HG03439 (cell line): Measurements from ENCODE around the gene EPAS1.
"Not testable (repeated sequence)": the region's sequence is repeated elsewhere in the genome, so short reads cannot be mapped to it uniquely, and the experiment has no call there.

ENCODE experiments used
- ATAC-seq: cut with Tn5 transposase; IDR thresholded peaks from one replicate; pipeline ENCODE4 v1.9.1; 2021; ENCODE audit warnings: mild to moderate bottlenecking, moderate library complexity; ENCODE audit not compliant: unreplicated experiment

EPAS1 gene

DNA sequence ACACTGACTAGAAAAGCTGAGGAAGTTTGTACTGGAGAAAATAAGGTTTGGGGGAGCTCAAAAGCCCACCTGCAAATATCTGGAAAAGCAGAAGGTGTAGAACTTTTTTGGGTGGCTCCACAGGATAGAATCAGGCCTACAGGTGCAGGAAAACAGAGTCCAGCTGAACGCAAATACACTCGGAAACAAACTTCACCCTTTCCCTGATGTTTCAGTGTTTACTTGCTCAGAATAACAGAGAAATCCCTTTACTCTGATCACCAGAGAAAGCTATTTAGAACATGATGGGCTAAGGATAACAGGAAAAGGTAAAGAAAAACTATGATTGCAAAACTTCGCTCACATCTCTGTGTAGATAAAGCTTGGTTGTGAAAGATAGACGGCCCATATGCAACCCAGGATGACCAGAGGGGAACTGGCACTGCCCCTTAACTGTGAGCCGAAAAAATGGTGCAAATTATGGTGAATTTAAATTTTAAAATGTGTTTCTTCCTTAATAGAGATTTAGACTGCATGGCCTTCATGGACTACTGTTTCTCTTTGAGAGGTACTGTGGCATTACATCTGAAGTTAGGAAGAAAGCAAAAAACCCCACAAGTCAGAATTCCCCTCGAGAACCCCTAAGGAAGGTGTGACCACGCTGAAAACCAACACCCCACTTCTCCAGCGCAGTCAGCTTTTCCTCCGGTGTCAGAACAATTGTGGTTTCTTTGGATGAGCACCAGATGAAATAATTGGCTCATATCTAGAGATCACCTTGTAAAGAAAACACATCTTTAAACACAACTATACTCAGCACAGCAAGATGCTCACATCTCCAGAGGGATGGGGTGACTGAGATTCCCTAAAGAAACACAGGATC lies 97.7 kb downstream of the EPAS1 start:
- ATAC-seq = no peak

DNA sequence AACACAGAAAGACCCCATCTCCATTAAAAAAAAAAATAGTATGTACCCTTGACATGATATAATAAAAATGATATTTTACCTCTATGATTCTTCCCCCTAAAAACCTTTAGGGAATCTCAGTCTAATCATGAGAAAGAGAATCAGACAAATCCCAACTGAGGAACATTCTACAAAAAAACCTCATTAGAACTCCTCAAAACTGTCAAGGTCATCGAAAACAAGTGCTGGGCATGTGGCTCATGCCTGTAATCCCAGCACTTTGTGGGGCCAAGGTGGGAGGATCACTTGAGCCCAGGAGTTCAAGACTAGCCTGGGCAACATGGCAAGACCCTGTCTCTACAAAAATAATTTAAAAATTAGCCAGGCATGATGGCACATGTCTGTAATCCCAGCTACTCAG lies 98.5 kb downstream of the EPAS1 start:
- ATAC-seq = not testable (repeated sequence)

DNA sequence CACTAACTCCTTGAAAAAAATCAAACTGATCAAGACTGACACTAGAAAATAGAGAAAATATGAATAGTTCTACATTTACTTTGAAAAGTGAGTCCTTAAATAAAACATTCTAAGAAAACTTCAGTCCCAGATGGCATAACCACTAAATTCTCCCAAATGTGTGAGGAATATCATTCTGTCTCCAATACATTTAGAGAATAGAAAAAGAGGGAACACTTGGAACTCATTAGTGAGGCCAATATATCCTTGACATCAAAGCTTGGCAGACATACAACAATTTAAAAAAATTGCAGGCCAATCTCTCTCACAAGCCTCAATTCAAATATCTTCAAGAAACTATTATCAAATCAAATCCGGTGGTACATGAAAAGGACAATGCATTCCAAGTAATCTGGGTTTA lies 102.8 kb downstream of the EPAS1 start:
- ATAC-seq = no peak

DNA sequence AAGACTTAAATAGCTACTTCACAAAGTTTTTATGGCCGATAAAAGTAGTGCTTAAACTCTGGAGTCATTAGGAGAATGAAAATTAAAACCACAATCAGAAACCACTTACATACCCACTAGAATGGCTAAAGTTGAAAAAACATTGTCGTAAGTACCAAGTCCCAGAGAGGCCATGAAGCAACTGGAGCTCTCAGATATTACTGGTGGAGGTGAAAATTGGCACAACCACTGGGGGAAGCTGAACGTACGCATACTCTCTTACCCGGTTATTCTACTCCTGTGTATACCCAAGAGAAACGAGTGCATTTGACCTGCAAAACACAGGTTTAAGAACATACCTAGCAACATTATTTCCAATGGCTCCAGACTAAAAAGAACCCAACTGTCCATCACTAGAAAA lies 105.7 kb downstream of the EPAS1 start:
- ATAC-seq = no peak

DNA sequence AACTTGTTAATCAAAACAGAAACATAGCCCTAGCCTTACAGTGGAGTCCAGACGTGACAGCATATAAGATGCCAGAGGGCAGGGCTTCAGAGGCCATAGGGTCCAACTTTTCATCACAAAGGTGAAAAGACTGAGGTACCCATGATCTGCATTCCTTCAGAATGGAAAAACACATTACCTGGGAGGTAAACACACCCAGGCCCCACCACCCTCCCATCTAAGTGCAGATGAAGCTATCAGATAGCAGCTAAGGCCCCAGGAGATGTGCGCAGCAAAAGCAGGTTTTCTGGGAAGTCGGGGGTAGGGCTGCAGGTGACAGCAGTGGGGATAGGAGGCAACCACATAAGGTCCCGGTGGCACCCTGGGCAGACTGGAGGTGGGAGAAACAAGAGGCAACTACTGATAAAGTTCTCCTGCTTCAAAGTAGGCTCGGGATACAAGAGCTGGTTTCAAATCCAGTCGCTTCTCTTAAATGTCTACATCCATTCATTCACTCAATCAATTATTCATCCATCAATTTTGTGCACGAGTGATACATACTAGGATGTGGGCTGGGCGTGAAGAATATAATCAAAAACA lies 107.1 kb downstream of the EPAS1 start:
- ATAC-seq = no peak

DNA sequence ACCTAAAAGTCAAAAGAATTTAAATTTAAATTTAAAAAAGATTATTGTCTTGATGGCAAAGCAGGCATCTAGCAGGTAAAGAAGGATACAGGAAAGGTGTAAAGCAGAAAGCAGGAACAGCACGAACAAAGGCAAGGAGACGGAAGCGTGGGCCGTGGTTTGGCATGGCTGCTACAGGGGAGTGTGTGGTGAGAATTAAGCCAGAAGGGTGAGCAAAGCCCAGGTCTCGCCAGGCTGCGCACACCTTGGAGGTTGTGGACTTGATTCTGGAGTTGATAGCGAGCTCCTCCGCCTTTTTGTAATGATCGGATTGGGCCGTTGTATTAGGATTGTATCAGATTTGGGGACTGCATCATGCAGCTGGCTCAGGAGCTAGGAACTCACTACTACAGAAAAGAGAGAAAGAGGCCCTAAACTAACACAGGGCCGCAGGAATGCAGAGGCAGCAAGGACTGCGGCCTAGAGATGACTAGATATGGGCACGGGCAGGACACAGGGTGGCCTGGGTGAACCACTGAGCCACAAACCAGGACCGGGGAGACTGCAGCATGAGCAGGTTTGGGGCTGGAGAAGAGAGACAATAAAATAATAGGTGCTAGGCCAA lies 110.7 kb downstream of the EPAS1 start:
- no peak for ATAC-seq

DNA sequence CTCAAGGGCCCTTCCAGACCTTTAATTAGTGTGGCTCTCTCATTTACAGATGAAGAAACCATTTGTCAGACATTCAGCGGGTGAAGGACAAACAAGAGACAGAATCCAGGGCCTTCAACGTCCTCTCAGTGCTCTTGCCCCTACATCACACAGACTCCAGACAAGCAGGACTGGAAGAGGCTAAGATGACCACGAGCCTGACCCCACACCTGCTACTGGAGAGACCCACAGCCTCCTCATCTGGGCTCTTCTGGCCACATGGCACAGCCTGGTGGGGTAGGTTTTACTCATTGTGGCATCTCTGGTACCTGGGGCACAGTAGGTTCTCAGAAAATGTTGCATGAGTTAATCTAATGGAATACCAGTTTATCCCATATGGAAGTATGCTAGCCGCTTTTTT lies 112.5 kb downstream of the EPAS1 start:
- no peak for ATAC-seq

DNA sequence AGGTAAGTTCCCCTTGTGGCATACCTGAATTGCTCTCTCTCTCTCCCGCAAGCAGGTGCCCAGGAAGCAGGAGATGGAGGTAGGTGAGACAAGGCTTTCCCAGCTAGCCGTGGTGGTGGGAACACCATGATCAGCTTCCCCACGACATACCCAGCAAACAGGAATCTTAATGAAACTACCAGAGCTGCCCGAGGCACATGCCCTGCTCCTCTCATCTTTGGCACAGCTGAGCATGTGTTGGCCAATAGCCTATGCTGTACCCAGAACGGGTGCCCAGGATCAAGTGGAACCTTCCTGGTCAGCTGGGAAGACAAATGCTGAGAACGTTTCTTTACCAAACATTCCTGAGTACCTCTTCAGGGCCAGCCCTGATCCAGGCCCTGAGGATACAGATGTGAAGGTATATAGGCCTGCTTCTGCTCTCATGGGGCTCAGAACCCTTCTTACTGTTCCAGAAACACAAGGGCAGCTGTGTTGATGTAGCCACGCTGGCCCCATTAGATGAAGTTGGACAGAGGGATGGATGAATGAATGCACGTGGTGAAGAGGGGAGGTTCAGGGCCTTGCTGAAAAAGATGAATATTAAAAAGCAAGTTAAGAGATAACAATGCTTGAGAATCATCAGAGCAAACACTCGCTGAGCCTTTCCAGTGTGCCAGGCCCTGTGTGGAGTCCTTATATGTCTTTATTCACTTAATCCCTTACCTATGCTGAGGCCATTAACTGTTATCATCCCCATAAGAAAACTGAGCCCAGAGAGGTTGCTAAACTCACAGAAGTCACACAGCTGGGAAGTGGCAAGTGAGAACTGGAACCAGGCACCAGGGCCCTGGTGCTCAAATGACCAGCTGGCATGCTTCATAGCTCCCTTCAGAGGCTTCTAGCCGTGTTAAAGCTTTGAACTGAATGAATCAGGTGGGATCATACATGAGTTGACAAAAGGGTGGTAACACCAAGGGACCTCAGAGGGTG lies 113.4 kb downstream of the EPAS1 start:
- no peak for ATAC-seq

DNA sequence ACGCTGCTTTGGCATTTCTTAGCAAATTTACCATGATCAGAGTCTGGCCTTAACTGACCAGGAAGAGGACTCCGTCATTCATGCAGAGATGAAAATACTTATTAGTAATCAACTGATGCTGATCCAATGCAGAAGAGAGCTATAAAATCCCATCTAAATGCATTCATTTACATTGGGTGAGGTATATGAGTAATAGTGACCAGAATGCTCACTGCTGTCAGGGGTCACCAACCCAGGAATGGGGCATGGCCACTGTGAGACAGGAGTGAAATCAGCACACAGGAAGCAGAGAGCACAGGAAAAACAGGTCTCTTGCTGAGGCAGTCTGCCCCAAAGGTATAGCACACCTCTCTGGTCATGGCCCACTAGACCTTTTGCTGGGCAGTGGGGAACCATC lies 114.0 kb downstream of the EPAS1 start:
- no peak for ATAC-seq

DNA sequence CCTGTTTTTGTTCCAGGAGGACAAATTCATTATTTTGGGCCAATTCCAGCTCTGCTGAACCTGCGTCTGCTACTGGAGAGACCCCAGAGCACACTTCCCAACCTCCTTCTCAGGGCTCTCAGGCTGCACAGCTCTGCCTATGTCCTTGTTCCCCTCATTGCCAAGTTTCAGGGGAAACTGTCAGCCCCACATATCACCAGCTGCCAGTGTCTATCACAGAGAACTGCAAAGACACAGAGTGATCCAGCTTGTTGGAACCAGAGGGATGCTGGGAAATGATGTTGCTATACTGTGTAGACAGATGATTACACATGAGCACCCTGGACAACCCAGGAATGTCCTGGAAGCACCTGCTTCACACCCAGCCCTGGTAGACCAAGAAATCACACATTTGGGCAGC lies 114.8 kb downstream of the EPAS1 start:
- no peak for ATAC-seq

DNA sequence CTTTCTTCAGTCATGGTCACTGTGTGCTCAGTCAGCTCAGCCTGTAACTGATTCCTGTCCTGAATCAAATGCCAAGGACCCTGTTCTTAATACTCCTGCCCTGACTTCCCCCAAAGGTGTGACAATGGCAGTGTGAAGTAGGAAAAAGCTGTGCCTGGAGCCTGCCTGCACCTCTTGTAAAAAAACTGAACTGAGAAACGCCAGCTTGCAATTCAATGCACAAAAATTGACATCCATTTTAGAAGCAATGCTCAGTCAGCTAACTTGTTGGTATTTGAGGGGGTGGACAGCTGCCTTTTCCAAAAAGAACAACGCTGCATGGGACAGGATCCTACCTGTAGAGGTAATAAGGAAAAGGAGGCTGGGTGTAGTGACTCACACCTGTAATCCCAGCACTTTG lies 115.9 kb downstream of the EPAS1 start:
- ATAC-seq = no peak

DNA sequence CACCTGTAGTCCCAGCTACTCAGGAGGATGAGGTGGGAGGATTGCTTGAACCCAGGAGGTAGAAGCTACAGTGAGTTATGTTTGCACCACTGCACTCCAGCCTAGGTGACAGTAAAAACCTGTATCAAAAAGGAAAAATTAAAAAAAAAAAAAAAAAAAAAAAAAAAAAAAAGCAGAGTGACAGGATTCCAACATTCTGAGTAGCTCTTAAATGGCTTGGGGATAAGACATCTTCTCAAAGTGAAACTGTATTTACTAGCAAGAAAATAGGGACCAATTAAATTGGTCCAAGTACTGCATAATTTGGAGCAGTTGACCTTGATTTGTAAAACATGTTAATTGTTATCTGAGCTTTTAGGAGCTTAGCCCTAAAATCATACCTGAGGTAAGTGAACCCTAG lies 116.4 kb downstream of the EPAS1 start:
- no peak for ATAC-seq

DNA sequence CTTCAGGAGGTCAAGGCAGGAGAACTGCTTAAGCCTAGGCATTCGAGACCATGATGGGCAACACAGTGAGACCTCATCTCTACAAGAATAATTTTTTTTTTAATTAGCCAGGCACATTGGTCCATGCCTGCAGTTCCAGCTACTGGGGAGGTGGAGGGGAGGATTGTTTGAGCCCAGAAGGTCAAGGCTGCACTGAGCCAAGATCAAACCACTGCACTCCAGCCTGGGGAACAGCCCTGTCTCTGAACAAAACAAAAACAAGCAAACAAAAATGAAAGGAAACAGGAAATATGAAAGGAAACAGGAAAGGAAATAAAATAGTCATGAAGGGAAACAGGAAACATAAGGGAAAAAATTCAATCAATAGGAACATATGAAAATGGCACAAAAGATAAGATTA lies 117.5 kb downstream of the EPAS1 start:
- ATAC-seq = no peak

DNA sequence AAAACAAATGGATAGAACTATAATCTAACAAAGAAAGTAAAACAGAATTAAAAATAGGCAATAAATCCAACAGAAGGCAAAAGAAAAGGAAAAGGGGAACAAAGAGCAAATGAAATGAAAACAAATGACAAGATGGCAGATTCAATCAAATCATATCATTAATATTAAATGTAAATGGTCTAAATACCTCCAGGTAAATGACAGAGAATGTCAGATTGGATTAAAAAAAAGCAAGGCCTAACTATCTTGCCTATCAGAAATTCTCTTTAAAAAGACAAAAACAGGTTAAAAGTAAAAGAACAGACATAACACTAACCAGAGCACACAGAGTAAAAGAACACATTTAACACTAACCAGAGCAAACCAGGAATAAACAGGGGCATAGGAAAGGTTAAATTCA lies 119.1 kb downstream of the EPAS1 start:
- ATAC-seq = no peak

DNA sequence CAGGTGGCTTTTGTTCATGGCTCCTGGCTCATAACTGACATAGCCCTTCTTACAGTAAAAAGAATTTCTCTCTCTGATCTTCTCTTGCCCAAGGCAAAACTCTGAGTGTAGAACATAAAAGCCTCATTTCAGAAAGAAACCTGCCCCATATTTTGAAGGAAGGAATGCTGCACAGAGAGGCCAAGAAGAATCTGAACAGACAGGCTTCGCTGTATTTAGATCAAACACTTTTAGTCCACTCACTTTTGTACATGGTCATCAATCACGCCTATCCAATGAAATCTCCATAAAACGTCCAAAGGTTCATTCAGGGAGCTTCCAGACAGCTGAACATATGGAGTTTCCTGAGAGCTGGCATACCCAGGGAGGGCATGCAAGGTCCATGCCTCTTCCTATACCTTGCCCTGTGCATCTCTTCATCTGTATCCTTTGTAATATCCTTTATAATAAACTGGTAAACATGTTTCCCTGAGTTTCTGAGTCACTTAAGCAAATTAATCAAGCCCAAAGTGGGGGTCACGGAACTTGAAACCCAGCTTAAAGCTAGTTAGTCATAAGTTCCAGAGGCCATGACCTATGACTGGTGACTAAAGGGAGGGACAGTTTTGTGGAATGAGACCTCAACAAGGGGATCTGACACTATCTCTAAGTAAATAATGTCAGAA lies 119.7 kb downstream of the EPAS1 start:
- no peak for ATAC-seq

DNA sequence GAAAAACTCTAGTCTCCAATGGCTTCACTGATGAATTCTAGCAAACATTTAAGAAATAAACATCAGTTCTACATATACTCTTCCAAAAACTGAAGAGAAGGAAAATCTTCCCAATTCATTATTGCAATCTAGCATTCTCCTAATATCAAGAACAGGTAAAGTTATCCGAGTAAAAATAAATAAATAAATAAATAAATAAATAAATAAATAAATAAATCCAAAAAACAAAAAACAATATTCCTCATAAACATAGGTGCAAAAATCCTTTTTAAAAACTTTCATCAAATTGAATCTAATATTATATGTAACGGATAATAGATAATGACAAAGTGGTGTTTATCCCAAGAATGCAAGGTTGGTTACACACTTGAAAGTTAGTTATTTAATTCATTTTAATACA lies 123.7 kb downstream of the EPAS1 start:
- no peak for ATAC-seq

DNA sequence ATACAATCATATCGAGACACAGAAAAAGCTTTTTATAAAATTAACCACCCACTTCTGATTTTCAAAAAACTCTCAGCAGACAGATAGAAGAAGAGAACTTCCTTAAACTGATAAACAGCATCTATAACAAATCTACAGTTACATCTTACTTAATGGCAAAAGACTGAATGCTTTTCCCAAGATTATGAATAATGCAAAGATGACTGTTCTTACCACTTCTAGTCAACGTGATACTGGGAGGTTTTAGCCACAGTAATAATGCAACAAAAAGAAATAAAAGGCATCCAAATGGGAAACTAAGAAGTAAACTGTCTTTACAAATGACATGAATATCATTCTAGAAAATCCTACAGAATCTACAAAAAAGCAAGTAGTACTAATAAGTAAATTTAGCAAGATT lies 124.2 kb downstream of the EPAS1 start:
- ATAC-seq = no peak

DNA sequence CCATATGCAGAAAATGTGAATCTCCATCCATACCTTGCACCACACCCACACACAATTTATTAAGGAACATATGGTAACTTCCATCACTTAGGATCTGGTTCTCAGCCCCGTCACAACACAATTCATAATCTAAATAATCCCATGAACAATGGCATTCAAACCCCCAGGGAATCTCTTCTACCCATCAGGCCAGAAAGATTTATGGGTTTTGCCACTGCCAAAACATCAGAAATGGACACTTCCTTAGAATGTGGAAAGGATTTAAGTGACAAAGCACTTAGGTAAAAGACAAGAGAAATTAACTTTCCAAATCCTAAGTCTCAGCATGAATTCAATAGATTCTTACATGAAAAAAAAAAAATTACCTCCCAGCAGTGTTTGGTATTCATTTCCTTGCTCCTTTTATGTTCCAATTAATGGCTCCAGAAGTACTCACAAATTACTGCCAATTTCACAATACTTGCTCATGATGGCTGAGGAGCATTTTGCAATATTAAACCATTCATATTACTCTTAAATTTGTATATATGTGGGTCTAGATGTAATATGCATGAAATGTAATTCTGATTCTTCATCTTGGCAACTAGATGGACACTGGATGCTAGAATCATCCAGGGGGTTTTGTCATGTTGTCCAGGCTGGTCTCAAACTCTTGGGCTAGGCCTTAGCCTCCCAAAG lies 125.6 kb downstream of the EPAS1 start:
- no peak for ATAC-seq

DNA sequence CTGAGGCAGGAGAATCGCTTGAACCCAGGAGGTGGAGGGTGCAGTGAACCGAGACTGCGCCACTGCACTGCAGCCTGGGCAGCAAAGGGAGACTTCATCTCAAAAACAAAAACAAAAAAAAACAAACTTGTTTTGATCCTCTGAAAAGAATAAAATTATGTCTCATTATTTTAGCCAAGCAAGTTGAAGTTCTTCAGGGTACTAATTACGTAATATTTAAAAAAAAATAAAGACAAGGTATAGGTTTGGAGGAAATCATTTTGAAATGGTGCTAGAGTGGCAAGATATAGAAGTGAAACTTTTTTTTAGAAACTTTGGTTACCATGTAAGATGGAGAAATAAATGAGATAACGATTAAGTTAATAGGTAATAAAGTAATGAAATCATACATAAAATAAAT lies 127.7 kb downstream of the EPAS1 start:
- ATAC-seq = no peak

DNA sequence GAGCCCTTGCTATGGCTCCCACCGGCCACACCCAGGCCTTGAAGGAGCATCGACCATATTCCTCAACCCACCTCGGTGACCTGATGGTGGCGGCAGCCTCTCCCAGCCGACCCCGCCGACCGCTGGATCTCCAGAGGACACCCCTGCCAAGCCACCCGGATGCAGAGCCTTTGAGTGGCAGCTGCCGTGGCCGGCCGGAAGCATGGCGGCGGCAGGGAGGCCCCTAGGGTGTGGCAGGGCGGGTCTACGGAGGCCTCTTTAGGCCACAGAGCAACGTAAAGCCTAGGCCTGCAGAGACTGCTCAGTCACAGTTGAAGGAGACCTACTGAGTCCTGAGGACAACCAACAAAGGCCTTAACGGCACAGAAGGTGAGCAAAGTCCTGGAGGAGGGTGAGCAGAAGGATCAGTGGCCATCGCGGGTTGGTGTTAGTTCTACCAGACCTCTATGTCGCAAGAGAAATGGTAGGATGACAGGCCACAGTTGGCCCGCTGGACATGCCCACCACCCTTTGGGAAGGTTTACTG lies 131.8 kb downstream of the EPAS1 start:
- no peak for ATAC-seq
